Fibroblast of skin of back (primary cell): ENCODE data around the gene NR2F2.
A peak's percentile ranks its signal among the peaks of the same experiment; 100 is the strongest.

Source experiments
- DNase-seq: peaks from one replicate; pipeline ENCODE4 v3.0.0-alpha.2; 2013

Gene NR2F2

GRCh38 chr15:96332637-96333121, 2.2 kb downstream of the NR2F2 start:
- DNase-seq, result peak; percentile 42

- DNase-seq, result peak; percentile 59
These were observed 2.9 kb downstream of the NR2F2 start for GRCh38 chr15:96333131-96334016.

GRCh38 chr15:96334017-96334704, 3.7 kb downstream of the NR2F2 start:
- no peak for DNase-seq

- DNase-seq, result no peak
These were observed 4.4 kb downstream of the NR2F2 start for GRCh38 chr15:96334705-96335410.

GRCh38 chr15:96335411-96336024, 5.0 kb downstream of the NR2F2 start:
- no peak for DNase-seq

GRCh38 chr15:96336108-96336595, 5.7 kb downstream of the NR2F2 start:
- DNase-seq, result no peak

- DNase-seq, result no peak
These were observed 6.3 kb downstream of the NR2F2 start for GRCh38 chr15:96336596-96337364.

GRCh38 chr15:96337365-96338023, 7.0 kb downstream of the NR2F2 start:
- no peak for DNase-seq

- DNase-seq, result no peak
These were observed 7.7 kb downstream of the NR2F2 start for GRCh38 chr15:96338074-96338765.

GRCh38 chr15:96338766-96339618, 8.5 kb downstream of the NR2F2 start:
- no peak for DNase-seq

- no peak for DNase-seq
These were observed 9.3 kb downstream of the NR2F2 start for GRCh38 chr15:96339619-96340347.

GRCh38 chr15:96340348-96340597, 9.8 kb downstream of the NR2F2 start:
- no peak for DNase-seq

- DNase-seq, result peak; percentile 72
These were observed 10.4 kb downstream of the NR2F2 start for GRCh38 chr15:96340598-96341512.

- no peak for DNase-seq
These were observed 11.3 kb downstream of the NR2F2 start for GRCh38 chr15:96341513-96342405.

- DNase-seq, result no peak
These were observed 12.1 kb downstream of the NR2F2 start for GRCh38 chr15:96342406-96343112.
